Middle frontal gyrus (tissue), 1 donor: ENCODE data around the gene MEOX2.

Experiments used
- DNase-seq: peaks from one replicate; pipeline ENCODE4 v3.0.0-alpha.2; 2015; ENCODE audit warnings: low spot score; ENCODE audit errors: extremely low spot score

The MEOX2 gene

GRCh38 chr7:15561835-15562234 lies 124.6 kb downstream of the MEOX2 start, which contains the start of gene AGMO:
Gene AGMO (minus strand): TSS chr7:15562015.
- DNase-seq: peak; percentile 28
